Duodenal mucosa (tissue), 2 donors: Measurements from ENCODE around the gene SEPTIN8.

Experiments used
- H3K27ac ChIP-seq: one replicate; pipeline ENCODE4 v1.7.0; 2013; ENCODE audit warnings: low read depth, low read length
- H3K27me3 ChIP-seq, 2 donors: one replicate each; pipeline ENCODE4 v1.7.0; 2013; ENCODE audit warnings: low read length in 2 of 2, control low read depth in 1 of 2; ENCODE audit not compliant: insufficient read depth in 2 of 2, control insufficient read depth in 1 of 2
- H3K36me3 ChIP-seq, 2 donors: one replicate each; pipeline ENCODE4 v1.7.0; 2013; ENCODE audit warnings: low read length in 2 of 2, control low read depth in 1 of 2; ENCODE audit not compliant: insufficient read depth in 2 of 2, control insufficient read depth in 1 of 2
- H3K4me1 ChIP-seq, 2 donors: one replicate each; pipeline ENCODE4 v1.7.0; 2013; ENCODE audit warnings: low read length in 2 of 2, control low read depth in 1 of 2; ENCODE audit not compliant: insufficient read depth in 2 of 2, control insufficient read depth in 1 of 2
- H3K4me3 ChIP-seq, 2 donors: one replicate each; pipeline ENCODE4 v1.7.0; 2013; ENCODE audit warnings: low read length in 2 of 2, low read depth in 1 of 2
- H3K9ac ChIP-seq, 2 donors: one replicate each; pipeline ENCODE4 v1.7.0; 2013; ENCODE audit warnings: low read length in 2 of 2, low read depth in 1 of 2
- H3K9me3 ChIP-seq, 2 donors: one replicate each; pipeline ENCODE4 v1.7.0; 2013; ENCODE audit warnings: low read length in 2 of 2, control low read depth in 1 of 2; ENCODE audit not compliant: control insufficient read depth in 1 of 2

The SEPTIN8 gene

DNA sequence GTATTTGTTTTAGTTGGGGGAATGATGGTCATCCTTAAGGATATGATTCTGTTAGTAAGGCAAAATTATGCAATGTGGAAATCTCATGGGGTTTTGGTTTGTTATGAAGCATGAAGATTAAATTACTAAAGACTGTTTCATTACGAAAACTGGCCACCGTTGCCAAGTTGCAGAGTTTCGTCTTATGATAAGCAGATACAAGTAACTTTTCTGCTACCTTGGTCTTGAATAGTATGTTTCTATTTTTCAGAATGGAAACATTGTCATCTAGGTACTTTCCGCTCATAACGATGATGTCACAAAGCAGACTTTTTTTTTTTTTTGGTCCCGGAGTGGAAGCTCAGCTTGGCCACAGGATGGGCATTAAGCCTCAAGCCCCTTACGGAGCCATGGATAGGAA lies 25.6 kb downstream of the SEPTIN8 start:
- no peaks in the 10 kb centered on the region for H3K27me3 ChIP-seq
- no peaks in the 10 kb centered on the region for H3K9me3 ChIP-seq
- H3K9ac ChIP-seq: no peak overlapping the region
- H3K36me3 ChIP-seq: peaks cover 0 to 24% of the 10 kb centered on the region in 2 donors
- peaks cover 0 to 10% of the 10 kb centered on the region in 2 donors for H3K4me1 ChIP-seq
- H3K27ac ChIP-seq: no peak overlapping the region
- no peak overlapping the region for H3K4me3 ChIP-seq

DNA sequence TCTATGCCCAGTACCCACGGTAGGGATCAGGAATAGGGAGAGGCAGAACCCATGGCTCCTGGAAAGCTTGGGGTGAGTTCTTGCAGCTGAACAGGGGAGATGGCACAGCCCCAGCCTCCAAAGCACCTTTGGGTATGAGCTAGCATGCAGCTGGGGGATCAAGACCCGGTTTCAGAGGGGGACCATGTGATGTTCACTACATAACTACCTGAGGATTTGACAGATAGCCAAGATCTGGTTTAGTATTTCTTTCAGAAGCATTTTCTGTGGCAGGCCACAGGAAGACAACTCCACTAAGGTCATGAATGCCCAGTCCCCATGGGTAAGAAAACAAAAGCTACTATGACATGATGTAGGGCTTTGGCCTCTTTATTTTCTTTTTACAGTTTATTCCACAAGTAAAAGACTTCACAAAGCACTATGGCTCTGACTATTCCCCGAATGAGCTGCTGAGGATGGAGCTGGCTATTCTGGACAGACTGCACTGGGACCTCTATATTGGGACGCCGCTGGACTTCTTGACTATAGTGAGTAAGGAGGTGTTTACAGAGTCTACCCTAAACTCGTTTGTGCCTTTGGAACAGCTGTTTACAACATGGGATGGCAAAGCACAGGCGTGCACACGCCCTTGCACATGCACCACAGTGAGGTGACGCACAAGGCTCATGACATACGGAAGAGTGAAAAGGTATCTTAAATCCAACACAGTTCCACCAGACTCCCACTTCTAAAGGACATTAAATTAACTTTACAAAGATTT lies 26.4 kb downstream of the SEPTIN8 start:
- Histone ChIP-seq H3K9me3 (no peaks in the 10 kb centered on the region), H3K27me3 (no peaks in the 10 kb centered on the region), H3K27ac (no peak overlapping the region), H3K9ac (no peak overlapping the region), H3K4me3 (no peak overlapping the region), H3K36me3 (peaks cover 0 to 23% of the 10 kb centered on the region in 2 donors), H3K4me1 (peaks cover 0 to 10% of the 10 kb centered on the region in 2 donors)

DNA sequence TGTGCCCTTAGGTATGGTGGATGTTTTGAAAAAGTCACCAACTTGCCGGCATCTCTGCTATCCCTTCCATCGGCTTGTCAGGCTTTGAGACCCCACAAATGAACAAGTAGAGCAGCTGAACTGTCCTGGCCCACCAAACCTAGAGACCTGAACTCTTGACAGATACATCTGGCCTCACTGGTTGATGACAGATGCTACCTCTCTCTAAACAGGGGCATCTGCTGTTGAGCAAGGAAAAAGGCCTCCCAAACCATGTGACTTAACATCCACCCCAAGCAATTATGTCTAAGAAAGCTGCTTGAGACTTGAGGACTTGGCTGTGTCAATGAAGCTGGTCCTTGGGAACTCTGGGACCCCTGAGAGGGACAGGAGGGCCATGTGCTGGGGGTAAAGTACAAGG lies 27.5 kb downstream of the SEPTIN8 start:
- no peak overlapping the region for H3K27ac ChIP-seq
- H3K27me3 ChIP-seq: no peaks in the 10 kb centered on the region
- no peak overlapping the region for H3K9ac ChIP-seq
- H3K4me1 ChIP-seq: peaks cover 0 to 10% of the 10 kb centered on the region in 2 donors
- H3K9me3 ChIP-seq: no peaks in the 10 kb centered on the region
- peaks cover 0 to 23% of the 10 kb centered on the region in 2 donors for H3K36me3 ChIP-seq
- H3K4me3 ChIP-seq: no peak overlapping the region

DNA sequence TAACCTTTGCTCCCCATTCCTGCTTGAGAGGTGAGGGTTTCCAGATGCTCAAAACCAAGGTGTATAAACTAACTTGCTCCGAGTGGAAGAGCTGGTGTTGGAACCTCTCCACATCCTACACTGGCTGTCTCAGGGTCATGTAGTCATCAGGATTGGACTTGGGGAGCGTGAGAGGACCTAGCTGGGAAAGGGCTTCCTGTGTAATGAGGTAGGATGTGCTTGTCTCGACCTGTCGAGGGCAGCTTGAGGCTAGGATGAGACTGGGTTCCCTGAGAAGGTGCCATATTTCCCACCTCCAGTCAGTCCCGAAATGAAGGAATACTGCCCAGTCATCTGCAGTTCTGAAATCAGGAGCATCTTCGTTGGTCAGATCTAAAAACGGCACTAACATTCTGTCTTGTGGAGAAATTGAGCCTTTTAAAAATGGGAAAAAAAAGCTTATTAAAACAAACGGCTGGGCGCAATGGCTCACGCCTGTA lies 28.5 kb downstream of the SEPTIN8 start:
- no peak overlapping the region for H3K9ac ChIP-seq
- H3K36me3 ChIP-seq: peaks cover 0 to 20% of the 10 kb centered on the region in 2 donors
- H3K4me1 ChIP-seq: peaks cover 0 to 10% of the 10 kb centered on the region in 2 donors
- no peak overlapping the region for H3K27ac ChIP-seq
- peak overlapping the region in 1 of 2 donors; percentile 77 for H3K4me3 ChIP-seq
- H3K9me3 ChIP-seq: no peaks in the 10 kb centered on the region
- no peaks in the 10 kb centered on the region for H3K27me3 ChIP-seq

DNA sequence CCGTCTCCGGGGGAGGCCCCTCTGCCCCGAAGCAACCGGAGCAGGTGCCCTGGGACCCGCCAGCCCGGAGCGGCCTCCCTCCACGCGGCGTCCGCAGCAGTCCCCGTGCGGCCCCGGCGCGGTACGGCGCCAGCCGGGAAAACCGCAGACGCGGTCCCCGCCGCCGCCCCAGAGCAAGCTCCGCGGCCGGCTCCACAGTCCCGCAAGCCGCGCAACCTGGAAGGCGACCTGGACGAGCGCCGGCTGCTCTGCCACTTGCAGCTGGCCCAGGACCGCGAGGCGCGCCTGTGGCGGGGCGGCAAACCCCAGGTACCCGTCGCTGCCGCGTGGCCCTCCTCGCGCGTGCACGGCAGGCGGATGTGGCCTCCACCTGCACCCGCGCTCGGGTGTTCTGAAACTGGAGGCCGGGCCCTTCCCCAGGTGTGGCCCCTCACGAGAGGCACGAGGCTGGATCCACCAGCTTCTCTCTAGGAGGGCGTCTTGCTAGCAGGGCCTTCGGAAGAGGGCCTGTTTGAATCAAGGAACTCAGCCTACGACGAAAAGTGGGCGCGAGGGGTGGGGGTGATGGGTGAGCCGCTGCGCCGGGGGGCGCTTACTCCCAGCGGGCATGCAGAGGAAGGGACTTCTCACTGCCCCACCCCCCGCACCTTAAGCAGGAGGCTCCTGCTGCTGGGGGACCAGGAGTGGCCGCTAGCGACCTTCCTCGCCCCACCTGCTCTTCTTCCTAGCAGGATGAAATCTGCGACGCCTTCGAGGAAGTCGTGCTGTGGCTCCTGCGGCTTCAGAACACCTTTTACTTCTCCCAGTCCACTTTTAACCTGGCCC lies 29.2 kb downstream of the SEPTIN8 start:
- H3K36me3 ChIP-seq: peaks cover 0 to 19% of the 10 kb centered on the region in 2 donors
- peak overlapping the region; percentile 68 to 77 for H3K4me3 ChIP-seq
- no peaks in the 10 kb centered on the region for H3K9me3 ChIP-seq
- H3K27ac ChIP-seq: no peak overlapping the region
- no peaks in the 10 kb centered on the region for H3K27me3 ChIP-seq
- peak overlapping the region; percentile 62 to 77 for H3K9ac ChIP-seq
- H3K4me1 ChIP-seq: peaks cover 0 to 10% of the 10 kb centered on the region in 2 donors

DNA sequence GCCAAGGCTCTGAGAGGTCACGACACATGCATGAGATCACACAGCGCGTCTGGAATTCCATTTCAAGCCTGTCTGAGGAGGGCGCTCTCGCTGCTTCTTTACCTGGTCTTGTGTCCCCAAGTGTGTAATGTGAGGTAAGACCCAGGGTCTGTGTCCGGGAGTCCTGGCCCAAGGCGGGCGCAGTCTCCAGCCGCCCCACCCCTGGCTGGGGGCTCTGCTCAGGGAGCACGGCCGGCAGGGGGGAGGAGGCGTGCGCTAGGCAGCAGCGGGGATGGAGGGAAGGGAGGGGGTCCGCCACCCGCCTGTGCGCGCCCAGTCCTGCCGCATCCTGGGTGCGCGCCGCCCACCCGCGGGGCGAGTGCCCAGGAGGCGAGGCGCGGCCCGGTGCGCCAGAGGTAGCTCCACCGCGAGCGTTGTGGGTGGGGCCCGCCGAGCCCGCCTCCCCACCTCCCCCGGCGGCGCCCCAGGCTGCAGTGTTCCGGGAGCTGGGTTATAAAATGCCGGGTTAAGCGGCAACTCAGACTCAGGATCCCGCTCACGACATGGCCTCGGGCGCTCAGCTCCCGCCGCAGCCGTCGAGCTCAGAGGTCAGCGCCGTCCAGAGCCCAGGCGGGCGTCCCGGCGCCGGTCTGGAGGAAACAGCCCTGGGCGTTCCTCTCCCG lies 30.0 kb downstream of the SEPTIN8 start, which contains the start of gene CCNI2:
CCNI2 (plus strand) TSS at position 473 of the 662 bp plus-strand sequence; CDS start at position 543, 70 bp downstream.
- H3K9me3 ChIP-seq: no peaks in the 10 kb centered on the region
- peaks cover 0 to 10% of the 10 kb centered on the region in 2 donors for H3K4me1 ChIP-seq
- peak within 1 kb of the TSS; percentile 62 to 77 for H3K9ac ChIP-seq
- H3K27me3 ChIP-seq: no peaks in the 10 kb centered on the region
- peaks cover 0 to 12% of the 10 kb centered on the region in 2 donors for H3K36me3 ChIP-seq
- no peak within 1 kb of the TSS for H3K27ac ChIP-seq
- peak within 1 kb of the TSS; percentile 68 to 77 for H3K4me3 ChIP-seq

DNA sequence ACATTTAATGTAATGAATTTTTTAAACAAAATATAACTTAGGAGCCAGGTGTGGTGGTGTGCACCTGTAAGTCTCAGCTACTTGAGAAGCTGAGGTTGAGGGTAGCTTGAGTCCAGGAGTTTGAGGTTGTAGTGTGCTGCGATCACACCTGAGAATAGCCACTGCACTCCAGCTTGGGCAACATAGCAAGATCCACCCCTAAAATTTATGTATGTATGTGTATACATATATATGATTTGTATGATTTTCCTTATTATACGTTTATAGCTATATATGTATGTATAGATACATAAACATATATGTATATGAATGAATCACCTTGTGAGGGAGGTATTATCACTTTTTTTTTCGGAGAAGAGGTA lies 30.5 kb downstream of the SEPTIN8 start:
- H3K4me3 ChIP-seq: peak overlapping the region; percentile 68 to 77
- H3K27ac ChIP-seq: no peak overlapping the region
- H3K9me3 ChIP-seq: no peaks in the 10 kb centered on the region
- H3K27me3 ChIP-seq: no peaks in the 10 kb centered on the region
- peak overlapping the region; percentile 62 to 77 for H3K9ac ChIP-seq
- peaks cover 0 to 7% of the 10 kb centered on the region in 2 donors for H3K36me3 ChIP-seq
- H3K4me1 ChIP-seq: peaks cover 0 to 10% of the 10 kb centered on the region in 2 donors

DNA sequence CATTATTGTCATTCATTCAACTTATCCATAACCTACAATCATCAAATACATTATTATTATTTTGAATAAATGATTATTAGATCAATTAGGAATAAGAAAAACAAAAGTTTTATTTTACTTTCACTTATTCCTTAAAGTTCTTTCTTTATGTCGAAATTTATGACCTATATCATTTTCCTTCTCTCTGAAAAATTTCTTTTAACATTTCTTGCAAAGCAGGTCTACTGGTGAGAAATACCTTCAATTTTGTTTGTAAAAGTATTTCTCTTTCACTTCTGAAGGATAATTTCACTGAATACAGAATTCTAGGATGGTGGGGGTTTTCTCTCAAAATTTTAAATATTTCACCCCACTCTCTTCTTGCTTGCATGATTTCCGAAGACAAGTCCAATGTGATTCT lies 32.4 kb downstream of the SEPTIN8 start:
- H3K27ac ChIP-seq: no peak overlapping the region
- H3K4me3 ChIP-seq: no peak overlapping the region
- no peaks in the 10 kb centered on the region for H3K36me3 ChIP-seq
- peaks cover 0 to 10% of the 10 kb centered on the region in 2 donors for H3K4me1 ChIP-seq
- no peaks in the 10 kb centered on the region for H3K27me3 ChIP-seq
- H3K9ac ChIP-seq: no peak overlapping the region
- H3K9me3 ChIP-seq: no peaks in the 10 kb centered on the region

DNA sequence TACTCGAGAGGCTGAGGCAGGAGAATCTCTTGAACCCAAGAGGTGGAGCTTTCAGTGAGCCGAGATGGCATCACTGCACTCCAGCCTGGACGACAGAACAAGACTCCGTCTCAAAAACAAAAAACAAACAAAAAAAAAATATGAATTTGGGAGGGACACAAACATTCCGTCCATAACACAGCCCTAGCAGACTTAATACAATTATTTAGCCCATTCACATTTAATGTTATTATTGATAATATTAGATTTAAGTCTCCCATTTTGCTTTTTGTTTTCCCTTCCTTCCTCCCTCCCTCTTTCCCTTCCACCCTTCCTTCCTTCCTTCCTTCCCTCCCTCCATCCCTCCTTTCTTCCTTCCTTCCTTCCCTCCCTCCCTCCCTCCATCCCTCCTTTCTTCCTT lies 34.4 kb downstream of the SEPTIN8 start:
- H3K36me3 ChIP-seq: no peaks in the 10 kb centered on the region
- no peaks in the 10 kb centered on the region for H3K9me3 ChIP-seq
- H3K9ac ChIP-seq: no peak overlapping the region
- peaks cover 0 to 8% of the 10 kb centered on the region in 2 donors for H3K4me1 ChIP-seq
- no peak overlapping the region for H3K4me3 ChIP-seq
- no peak overlapping the region for H3K27ac ChIP-seq
- H3K27me3 ChIP-seq: no peaks in the 10 kb centered on the region
